Measurements from ENCODE around the gene TMEM81.

DNA sequence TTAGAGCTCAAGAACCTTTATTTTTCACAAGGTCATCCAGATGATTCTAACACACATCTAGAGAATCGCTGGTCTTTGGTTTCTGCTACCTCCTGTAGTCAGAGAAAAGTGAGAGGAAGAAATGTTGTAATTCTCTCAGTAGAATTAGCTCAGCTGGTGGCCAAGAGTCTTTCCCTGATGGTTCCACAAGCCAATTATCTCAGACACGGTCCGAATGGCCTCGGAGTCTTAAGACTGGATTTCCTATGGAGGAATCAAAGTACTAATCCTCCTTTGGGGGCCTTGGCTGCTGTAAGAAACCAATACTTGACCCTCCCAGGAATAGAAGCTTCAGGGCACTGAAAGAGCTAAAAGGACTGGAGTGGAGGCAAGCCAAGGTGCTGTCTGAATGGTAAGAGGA, 1.8 kb downstream of the TMEM81 start:
- TF ChIP-seq, protein P1, sequence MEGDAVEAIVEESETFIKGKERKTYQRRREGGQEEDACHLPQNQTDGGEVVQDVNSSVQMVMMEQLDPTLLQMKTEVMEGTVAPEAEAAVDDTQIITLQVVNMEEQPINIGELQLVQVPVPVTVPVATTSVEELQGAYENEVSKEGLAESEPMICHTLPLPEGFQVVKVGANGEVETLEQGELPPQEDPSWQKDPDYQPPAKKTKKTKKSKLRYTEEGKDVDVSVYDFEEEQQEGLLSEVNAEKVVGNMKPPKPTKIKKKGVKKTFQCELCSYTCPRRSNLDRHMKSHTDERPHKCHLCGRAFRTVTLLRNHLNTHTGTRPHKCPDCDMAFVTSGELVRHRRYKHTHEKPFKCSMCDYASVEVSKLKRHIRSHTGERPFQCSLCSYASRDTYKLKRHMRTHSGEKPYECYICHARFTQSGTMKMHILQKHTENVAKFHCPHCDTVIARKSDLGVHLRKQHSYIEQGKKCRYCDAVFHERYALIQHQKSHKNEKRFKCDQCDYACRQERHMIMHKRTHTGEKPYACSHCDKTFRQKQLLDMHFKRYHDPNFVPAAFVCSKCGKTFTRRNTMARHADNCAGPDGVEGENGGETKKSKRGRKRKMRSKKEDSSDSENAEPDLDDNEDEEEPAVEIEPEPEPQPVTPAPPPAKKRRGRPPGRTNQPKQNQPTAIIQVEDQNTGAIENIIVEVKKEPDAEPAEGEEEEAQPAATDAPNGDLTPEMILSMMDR (IDR thresholded peaks at IDR 0.05; ENCODE audit: low read depth, low read length, poor library complexity, severe bottlenecking), result no peak
- no peak for TF ChIP-seq EZH2phosphoT487 (IDR thresholded peaks at IDR 0.05; ENCODE audit: borderline replicate concordance, low read length)
